RWPE2 (cell line): ENCODE measurements around the gene LYZL4.

Experiments
- ATAC-seq: fragments of 200-7000 bp; cut with Tn5 transposase; 3 replicates; pipeline ENCODE4 v1.9.1; 2021; ENCODE audit warnings: low read depth
- DNase-seq: peaks from one replicate; pipeline ENCODE4 v3.0.0-alpha.2; 2020; ENCODE audit warnings: low spot score
- H3K27ac ChIP-seq: fragments of 450-650 bp; 2 replicates; pipeline ENCODE4 v1.5.1; 2017; ENCODE audit warnings: mild to moderate bottlenecking; ENCODE audit not compliant: poor library complexity, severe bottlenecking
- H3K27me3 ChIP-seq: fragments of 250-450 bp; sonication (Bioruptor Pico); 2 replicates; pipeline ENCODE4 v1.5.1; 2021; ENCODE audit warnings: mild to moderate bottlenecking, moderate library complexity; ENCODE audit not compliant: insufficient read depth, poor library complexity, severe bottlenecking
- H3K36me3 ChIP-seq: fragments of 250-450 bp; sonication (Bioruptor Pico); 2 replicates; pipeline ENCODE4 v1.5.1; 2020; ENCODE audit warnings: low read depth, mild to moderate bottlenecking, moderate library complexity
- H3K4me1 ChIP-seq: fragments of 250-450 bp; sonication (Bioruptor Pico); 2 replicates; pipeline ENCODE4 v1.5.1; 2021; ENCODE audit warnings: mild to moderate bottlenecking, moderate library complexity; ENCODE audit not compliant: insufficient read depth, poor library complexity, severe bottlenecking
- H3K4me3 ChIP-seq: fragments of 250-450 bp; sonication (Bioruptor Pico); 2 replicates; pipeline ENCODE4 v1.5.1; 2021; ENCODE audit warnings: mild to moderate bottlenecking, moderate library complexity; ENCODE audit not compliant: severe bottlenecking
- H3K9me3 ChIP-seq: fragments of 250-450 bp; sonication (Bioruptor Pico); 2 replicates; pipeline ENCODE4 v1.5.1; 2021; ENCODE audit warnings: mild to moderate bottlenecking, moderate library complexity; ENCODE audit not compliant: severe bottlenecking
- TF ChIP-seq, protein P1 (sequence below): fragments of 450-650 bp; IDR thresholded peaks from one replicate; pipeline ENCODE4 v1.5.1; 2017; ENCODE audit warnings: mild to moderate bottlenecking, moderate library complexity; ENCODE audit not compliant: poor library complexity, severe bottlenecking

Gene LYZL4

DNA sequence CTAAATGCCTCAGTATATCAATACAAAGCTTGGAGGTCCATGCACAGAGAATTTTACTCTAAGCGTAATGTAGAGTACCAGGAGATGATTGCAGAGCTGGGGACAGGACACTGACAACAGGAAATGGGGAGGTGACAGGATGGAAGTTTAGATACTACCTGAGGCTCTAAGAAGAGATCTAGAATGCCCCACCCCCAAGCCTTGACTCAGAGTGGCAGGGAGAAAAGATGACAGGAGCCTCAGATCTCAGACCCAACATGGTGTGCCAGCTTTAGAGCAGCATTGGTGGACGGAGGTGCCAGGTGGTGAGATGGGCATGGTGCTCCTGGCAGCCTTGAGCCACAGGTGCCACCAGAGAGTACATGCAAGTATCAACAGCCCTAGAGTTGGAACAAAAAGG lies 62.5 kb downstream of the LYZL4 start:
- no peaks in the 10 kb centered on the region for H3K9me3 ChIP-seq
- DNase-seq: no peak
- H3K4me1 ChIP-seq: no peaks in the 10 kb centered on the region
- H3K36me3 ChIP-seq: no peaks in the 10 kb centered on the region
- no peak overlapping the region for H3K4me3 ChIP-seq
- H3K27ac ChIP-seq: no peak overlapping the region
- H3K27me3 ChIP-seq: no peaks in the 10 kb centered on the region
- TF ChIP-seq, protein P1, sequence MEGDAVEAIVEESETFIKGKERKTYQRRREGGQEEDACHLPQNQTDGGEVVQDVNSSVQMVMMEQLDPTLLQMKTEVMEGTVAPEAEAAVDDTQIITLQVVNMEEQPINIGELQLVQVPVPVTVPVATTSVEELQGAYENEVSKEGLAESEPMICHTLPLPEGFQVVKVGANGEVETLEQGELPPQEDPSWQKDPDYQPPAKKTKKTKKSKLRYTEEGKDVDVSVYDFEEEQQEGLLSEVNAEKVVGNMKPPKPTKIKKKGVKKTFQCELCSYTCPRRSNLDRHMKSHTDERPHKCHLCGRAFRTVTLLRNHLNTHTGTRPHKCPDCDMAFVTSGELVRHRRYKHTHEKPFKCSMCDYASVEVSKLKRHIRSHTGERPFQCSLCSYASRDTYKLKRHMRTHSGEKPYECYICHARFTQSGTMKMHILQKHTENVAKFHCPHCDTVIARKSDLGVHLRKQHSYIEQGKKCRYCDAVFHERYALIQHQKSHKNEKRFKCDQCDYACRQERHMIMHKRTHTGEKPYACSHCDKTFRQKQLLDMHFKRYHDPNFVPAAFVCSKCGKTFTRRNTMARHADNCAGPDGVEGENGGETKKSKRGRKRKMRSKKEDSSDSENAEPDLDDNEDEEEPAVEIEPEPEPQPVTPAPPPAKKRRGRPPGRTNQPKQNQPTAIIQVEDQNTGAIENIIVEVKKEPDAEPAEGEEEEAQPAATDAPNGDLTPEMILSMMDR: no peak
- no peak for ATAC-seq
